Transverse colon (tissue), 4 donors: Measurements from ENCODE around the gene EVI5. TPM values are rescaled to one million over a fixed set of nuclear protein-coding genes. Genes with fewer than 3 reads are reported as not detected.
"Not testable (repeated sequence)": the region's sequence is repeated elsewhere in the genome, so short reads cannot be mapped to it uniquely, and the experiment has no call there.

ENCODE experiments used
- DNase-seq: peaks from one replicate; pipeline ENCODE4 v3.0.0-alpha.2; 2019
- H3K27ac ChIP-seq, 4 donors: fragments of 200-600 bp; sonication (generic); 2 replicates each; pipeline ENCODE4 v1.5.1; 2016 to 2018; ENCODE audit warnings: inconsistent platforms in 4 of 4
- H3K27me3 ChIP-seq: fragments of 200-600 bp; sonication (generic); 2 replicates; pipeline ENCODE4 v1.5.1; 2017; ENCODE audit warnings: inconsistent platforms
- H3K36me3 ChIP-seq, 4 donors: fragments of 200-600 bp; sonication (generic); 2 replicates each; pipeline ENCODE4 v1.5.1; 2017 to 2019; ENCODE audit warnings: inconsistent platforms in 4 of 4
- H3K4me1 ChIP-seq, 4 donors: fragments of 200-600 bp; sonication (generic); 2 replicates each; pipeline ENCODE4 v1.5.1; 2017 to 2020; ENCODE audit warnings: inconsistent platforms in 4 of 4
- H3K4me3 ChIP-seq, 4 donors: fragments of 200-600 bp; sonication (generic); 1 replicate in 1 of 4; 2 replicates in 3 of 4; pipeline versions ENCODE4 v1.5.1 to v1.6.1; 2017 to 2019; ENCODE audit warnings: inconsistent platforms in 4 of 4
- H3K9me3 ChIP-seq, 2 donors: fragments of 200-600 bp; sonication (generic); 2 replicates each; pipeline ENCODE4 v1.5.1; 2017 to 2019; ENCODE audit warnings: inconsistent platforms in 2 of 2
- CTCF ChIP-seq, 5 experiments: fragments of 200-600 bp in 3 of 5; fragments of 450-650 bp in 2 of 5; sonication (generic) in 3 of 5; IDR thresholded peaks; 1 replicate in 2 of 5; 2 replicates in 3 of 5; pipeline ENCODE4 v1.5.1; 2016 to 2017; ENCODE audit warnings: antibody characterized with exemption in 5 of 5, inconsistent platforms in 3 of 5, mild to moderate bottlenecking in 2 of 5, moderate library complexity in 1 of 5
- EP300 ChIP-seq: sonication (generic); formaldehyde crosslinking; IDR thresholded peaks from one replicate; pipeline ENCODE4 v1.6.1; 2017; ENCODE audit warnings: antibody characterized with exemption, low read depth
- POLR2A ChIP-seq: fragments of 450-650 bp; IDR thresholded peaks from one replicate; pipeline ENCODE4 v1.6.1; 2016; ENCODE audit warnings: antibody characterized with exemption, mild to moderate bottlenecking, moderate library complexity
- POLR2AphosphoS5 ChIP-seq, 3 donors: sonication (generic); formaldehyde crosslinking; IDR thresholded peaks; one replicate each; pipeline ENCODE4 v1.6.1; 2016; ENCODE audit warnings: antibody characterized with exemption in 3 of 3
- WGBS, 2 donors: methylation state at CpG; one replicate each; pipeline ENCODE4 v1.1.5; 2018; ENCODE audit warnings: low coverage in 1 of 2; 5-methylcytosine and 5-hydroxymethylcytosine counted together
- in situ Hi-C, 4 donors: fragments of 200-750 bp; cut with MboI; loops; one replicate each; pipeline versions ENCODE4 v1.15.0 to v1.15.1; 2017; ENCODE audit warnings: low sequenced_read_pairs in 3 of 4, low pct_ligation_motif_present in 1 of 4, low pct_unique_long_range_greater_than_20kb in 1 of 4
- intact Hi-C: fragments of 100-400 bp; cut with DNase I; formaldehyde crosslinking; loops from one replicate; pipeline ENCODE4 v1.15.1; 2023; ENCODE audit warnings: low total_unique reads
- total RNA-seq, 4 donors: library from RNA; depleted of rRNA; stranded (reverse); fragments of >200 nt; gene quantifications; one replicate each; pipeline ENCODE4 v1.1.0, GENCODE V29; 2016

Gene EVI5
- total RNA-seq, 4 donors from 2014 or later, result 10.5 to 57.6 (median 15.3) TPM

GRCh38 chr1:92739669-92740524, 45.0 kb downstream of the EVI5 start:
- no peaks in the 10 kb centered on the region for H3K27me3 ChIP-seq
- 79 to 85% methylated on average over 4 of the region's 4 CpGs for WGBS, 2 donors
- no peak overlapping the region for H3K27ac ChIP-seq
- intact Hi-C loops, result no loop called here
- TF ChIP-seq EP300, result no peak
- TF ChIP-seq POLR2A, result no peak
- no peak for TF ChIP-seq POLR2AphosphoS5 (IDR thresholded peaks at IDR 0.05)
- TF ChIP-seq CTCF (IDR thresholded peaks at IDR 0.05), result no peak
- in situ Hi-C loops, result no loop called here
- no peaks in the 10 kb centered on the region for H3K9me3 ChIP-seq
- no peaks in the 10 kb centered on the region for H3K36me3 ChIP-seq
- H3K4me3 ChIP-seq, result no peak overlapping the region
- DNase-seq, result no peak
- peaks cover 0 to 4% (median 0%) of the 10 kb centered on the region in 4 donors for H3K4me1 ChIP-seq

- H3K9me3 ChIP-seq, result no peaks in the 10 kb centered on the region
- intact Hi-C loops (no loop called here), in situ Hi-C loops (no loop called here)
- TF ChIP-seq CTCF (IDR thresholded peaks at IDR 0.05), result no peak
- TF ChIP-seq EP300, result no peak
- no peak for TF ChIP-seq POLR2AphosphoS5 (IDR thresholded peaks at IDR 0.05)
- TF ChIP-seq POLR2A, result no peak
- H3K4me3 ChIP-seq, result no peak overlapping the region
- no peaks in the 10 kb centered on the region for H3K4me1 ChIP-seq
- no peak for DNase-seq
- 80 to 85% methylated on average over 4 of the region's 4 CpGs for WGBS, 2 donors
- no peaks in the 10 kb centered on the region for H3K27me3 ChIP-seq
- H3K36me3 ChIP-seq, result peaks cover 0 to 6% (median 0%) of the 10 kb centered on the region in 4 donors
- no peak overlapping the region for H3K27ac ChIP-seq
These were observed 48.5 kb downstream of the EVI5 start for GRCh38 chr1:92736395-92736794.

GRCh38 chr1:92730476-92730875, 54.4 kb downstream of the EVI5 start:
- DNase-seq, result no peak
- TF ChIP-seq CTCF (IDR thresholded peaks at IDR 0.05) (no peak), POLR2A (no peak), POLR2AphosphoS5 (IDR thresholded peaks at IDR 0.05) (no peak)
- H3K4me3 ChIP-seq, result no peak overlapping the region
- intact Hi-C loops (no loop called here), in situ Hi-C loops (no loop called here)
- H3K36me3 ChIP-seq, result peaks cover 0 to 6% (median 0%) of the 10 kb centered on the region in 4 donors
- no peaks in the 10 kb centered on the region for H3K4me1 ChIP-seq
- no peaks in the 10 kb centered on the region for H3K27me3 ChIP-seq
- H3K27ac ChIP-seq, result no peak overlapping the region
- 96 to 100% methylated on average over 1 to 2 of the region's 2 CpGs for WGBS, 2 donors
- no peaks in the 10 kb centered on the region for H3K9me3 ChIP-seq

- intact Hi-C loops, result no loop called here
- no peaks in the 10 kb centered on the region for H3K27me3 ChIP-seq
- no peak overlapping the region for H3K27ac ChIP-seq
- no peaks in the 10 kb centered on the region for H3K4me1 ChIP-seq
- H3K9me3 ChIP-seq, result no peaks in the 10 kb centered on the region
- no peaks in the 10 kb centered on the region for H3K36me3 ChIP-seq
- in situ Hi-C loops, result no loop called here
- no peak overlapping the region for H3K4me3 ChIP-seq
- DNase-seq, result no peak
- WGBS, 2 donors, result 90 to 100% methylated on average over 2 to 4 of the region's 4 CpGs
- TF ChIP-seq POLR2AphosphoS5 (IDR thresholded peaks at IDR 0.05) (no peak), EP300 (no peak), POLR2A (no peak), CTCF (IDR thresholded peaks at IDR 0.05) (no peak)
These were observed 56.2 kb downstream of the EVI5 start for GRCh38 chr1:92728697-92729096.

- H3K9me3 ChIP-seq, H3K27me3 ChIP-seq, intact Hi-C loops, H3K36me3 ChIP-seq, H3K4me1 ChIP-seq, DNase-seq, H3K4me3 ChIP-seq, in situ Hi-C loops, H3K27ac ChIP-seq: not testable (repeated sequence)
- WGBS, 2 donors, result 94 to 100% methylated on average over 4 to 9 of the region's 9 CpGs
These were observed 61.2 kb downstream of the EVI5 start for GRCh38 chr1:92723713-92724112.
